Neutrophil (primary cell): ENCODE results near the gene FGGY.

Experiments
- H3K27ac ChIP-seq: fragments of 200-600 bp; sonication (generic); 2 replicates; pipeline ENCODE4 v1.5.1; 2016; ENCODE audit warnings: mild to moderate bottlenecking, moderate library complexity
- H3K27me3 ChIP-seq: fragments of 200-600 bp; sonication (generic); 2 replicates; pipeline ENCODE4 v1.6.0; 2016; ENCODE audit warnings: mild to moderate bottlenecking
- H3K36me3 ChIP-seq: fragments of 200-600 bp; sonication (generic); 2 replicates; pipeline ENCODE4 v1.5.1; 2017
- H3K4me1 ChIP-seq, 2 experiments: fragments of 200-600 bp in 1 of 2; sonication (generic) in 1 of 2; 1 replicate in 1 of 2; 2 replicates in 1 of 2; pipeline versions ENCODE4 v1.5.1 to v1.6.1; 2013 to 2016; ENCODE audit warnings: low read depth in 1 of 2, low read length in 1 of 2, mild to moderate bottlenecking in 1 of 2, moderate library complexity in 1 of 2; ENCODE audit not compliant: control insufficient read depth in 1 of 2, insufficient read depth in 1 of 2
- H3K4me3 ChIP-seq, 2 experiments: fragments of 200-600 bp in 1 of 2; sonication (generic) in 1 of 2; 1 replicate in 1 of 2; 2 replicates in 1 of 2; pipeline ENCODE4 v1.5.1; 2013 to 2016; ENCODE audit warnings: low read depth in 1 of 2, low read length in 1 of 2, mild to moderate bottlenecking in 1 of 2, moderate library complexity in 1 of 2
- H3K9me3 ChIP-seq: fragments of 200-600 bp; sonication (generic); 2 replicates; pipeline ENCODE4 v1.5.1; 2016
- TF ChIP-seq, protein P1 (sequence below): fragments of 200-600 bp; sonication (generic); IDR thresholded peaks from 2 replicates; pipeline ENCODE4 v1.5.1; 2016; ENCODE audit warnings: antibody characterized with exemption

The FGGY gene

DNA sequence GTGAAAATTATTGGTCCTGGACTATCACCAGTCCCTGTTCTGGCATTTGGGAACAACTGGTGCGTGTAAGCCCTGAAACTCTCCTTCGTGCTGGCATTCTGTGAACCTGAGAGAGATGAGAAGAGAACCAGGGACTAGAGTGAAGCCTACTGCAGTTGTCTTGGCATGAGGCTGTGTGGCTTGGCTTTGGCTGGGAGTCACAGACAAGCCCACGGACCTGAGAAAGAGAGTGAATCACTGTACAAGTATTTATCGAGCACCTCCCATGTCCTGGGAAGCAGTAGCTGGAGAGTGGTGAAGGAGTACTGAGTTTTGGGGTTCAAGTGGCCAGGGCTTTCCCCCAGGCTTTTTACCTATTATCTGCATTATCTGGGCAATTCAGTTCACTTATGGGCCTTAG, 63.3 kb downstream of the FGGY start:
- TF ChIP-seq, protein P1, sequence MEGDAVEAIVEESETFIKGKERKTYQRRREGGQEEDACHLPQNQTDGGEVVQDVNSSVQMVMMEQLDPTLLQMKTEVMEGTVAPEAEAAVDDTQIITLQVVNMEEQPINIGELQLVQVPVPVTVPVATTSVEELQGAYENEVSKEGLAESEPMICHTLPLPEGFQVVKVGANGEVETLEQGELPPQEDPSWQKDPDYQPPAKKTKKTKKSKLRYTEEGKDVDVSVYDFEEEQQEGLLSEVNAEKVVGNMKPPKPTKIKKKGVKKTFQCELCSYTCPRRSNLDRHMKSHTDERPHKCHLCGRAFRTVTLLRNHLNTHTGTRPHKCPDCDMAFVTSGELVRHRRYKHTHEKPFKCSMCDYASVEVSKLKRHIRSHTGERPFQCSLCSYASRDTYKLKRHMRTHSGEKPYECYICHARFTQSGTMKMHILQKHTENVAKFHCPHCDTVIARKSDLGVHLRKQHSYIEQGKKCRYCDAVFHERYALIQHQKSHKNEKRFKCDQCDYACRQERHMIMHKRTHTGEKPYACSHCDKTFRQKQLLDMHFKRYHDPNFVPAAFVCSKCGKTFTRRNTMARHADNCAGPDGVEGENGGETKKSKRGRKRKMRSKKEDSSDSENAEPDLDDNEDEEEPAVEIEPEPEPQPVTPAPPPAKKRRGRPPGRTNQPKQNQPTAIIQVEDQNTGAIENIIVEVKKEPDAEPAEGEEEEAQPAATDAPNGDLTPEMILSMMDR: no peak

DNA sequence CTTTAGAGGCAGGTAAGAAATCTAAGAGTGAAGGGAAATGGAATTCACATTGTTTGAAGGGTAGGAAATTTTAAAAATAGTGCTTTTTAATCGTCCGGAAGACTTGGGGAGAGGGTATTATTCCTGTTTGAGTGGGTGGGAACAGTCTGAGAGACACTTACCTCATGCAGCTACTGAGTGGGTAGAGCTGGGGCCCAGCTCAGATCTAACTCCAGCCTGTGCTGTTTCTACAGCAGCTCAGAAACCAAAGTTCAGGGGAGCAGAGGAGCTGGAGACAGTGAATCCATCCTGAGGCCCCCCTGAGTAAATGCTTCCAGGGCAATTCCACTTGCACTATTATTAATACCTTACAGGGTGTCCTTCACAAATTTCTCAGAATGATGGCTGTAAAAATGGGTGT, 63.8 kb downstream of the FGGY start:
- Histone ChIP-seq H3K27ac (no peak overlapping the region), H3K4me3 (no peak overlapping the region)
- TF ChIP-seq, protein P1: no peak

More for the DNA sequence above, 63.3 kb downstream of the FGGY start:
- Histone ChIP-seq H3K27me3 (no peaks in the 10 kb centered on the region), H3K9me3 (no peaks in the 10 kb centered on the region), H3K4me1 (no peaks in the 10 kb centered on the region), H3K4me3 (no peak overlapping the region), H3K27ac (no peak overlapping the region), H3K36me3 (no peaks in the 10 kb centered on the region)

DNA sequence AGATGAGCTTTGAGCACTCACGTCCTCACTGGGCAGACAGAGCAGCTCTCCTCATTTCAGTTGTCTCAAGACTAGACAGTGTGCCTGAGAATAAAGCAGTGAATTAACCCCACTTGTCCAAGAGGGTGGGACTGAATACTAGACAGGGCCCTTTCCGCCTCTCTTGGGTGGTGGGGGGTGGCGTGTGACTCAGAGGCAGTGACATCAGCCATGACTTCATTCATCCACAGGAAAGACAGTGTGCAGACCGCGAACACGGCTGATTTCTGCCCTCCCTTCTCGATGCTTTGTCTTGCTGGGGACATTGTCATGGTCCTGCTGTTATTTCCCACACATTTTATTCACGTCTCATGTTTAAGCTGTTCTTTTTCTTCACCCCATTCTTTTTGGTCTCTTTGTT, 64.9 kb downstream of the FGGY start:
- H3K27ac ChIP-seq: no peak overlapping the region
- TF ChIP-seq, protein P1: no peak
- H3K4me1 ChIP-seq: no peaks in the 10 kb centered on the region

More for the DNA sequence above, 63.8 kb downstream of the FGGY start:
- H3K9me3 ChIP-seq: no peaks in the 10 kb centered on the region
- no peaks in the 10 kb centered on the region for H3K36me3 ChIP-seq
- H3K4me1 ChIP-seq: no peaks in the 10 kb centered on the region
- no peaks in the 10 kb centered on the region for H3K27me3 ChIP-seq

DNA sequence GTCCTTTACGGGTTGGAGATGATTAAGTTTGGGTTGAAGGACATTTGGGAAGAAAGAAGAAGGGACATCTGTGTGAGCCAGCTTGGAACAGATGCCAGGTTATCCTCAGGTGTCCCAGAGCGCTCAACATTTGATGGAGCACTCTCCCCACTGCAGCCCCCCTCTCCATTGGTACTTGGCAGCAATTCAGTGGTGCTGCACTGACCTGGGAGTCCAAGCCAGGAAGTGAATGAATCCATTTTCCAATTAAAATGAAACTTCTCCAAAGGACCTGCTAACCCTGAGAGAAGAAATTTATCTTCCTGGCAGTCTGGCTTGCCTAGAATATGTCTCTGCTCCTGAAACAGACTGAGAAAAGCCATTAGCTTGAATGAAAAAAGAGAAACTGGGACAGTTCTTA, 67.1 kb downstream of the FGGY start:
- Histone ChIP-seq H3K9me3 (no peaks in the 10 kb centered on the region), H3K27ac (no peak overlapping the region), H3K36me3 (no peaks in the 10 kb centered on the region), H3K4me3 (no peak overlapping the region), H3K27me3 (no peaks in the 10 kb centered on the region), H3K4me1 (peaks cover 9% of the 10 kb centered on the region in 2 experiments)
- TF ChIP-seq, protein P1: no peak

More for the DNA sequence above, 64.9 kb downstream of the FGGY start:
- H3K27me3 ChIP-seq: no peaks in the 10 kb centered on the region
- H3K36me3 ChIP-seq: no peaks in the 10 kb centered on the region
- H3K9me3 ChIP-seq: no peaks in the 10 kb centered on the region
- no peak overlapping the region for H3K4me3 ChIP-seq

DNA sequence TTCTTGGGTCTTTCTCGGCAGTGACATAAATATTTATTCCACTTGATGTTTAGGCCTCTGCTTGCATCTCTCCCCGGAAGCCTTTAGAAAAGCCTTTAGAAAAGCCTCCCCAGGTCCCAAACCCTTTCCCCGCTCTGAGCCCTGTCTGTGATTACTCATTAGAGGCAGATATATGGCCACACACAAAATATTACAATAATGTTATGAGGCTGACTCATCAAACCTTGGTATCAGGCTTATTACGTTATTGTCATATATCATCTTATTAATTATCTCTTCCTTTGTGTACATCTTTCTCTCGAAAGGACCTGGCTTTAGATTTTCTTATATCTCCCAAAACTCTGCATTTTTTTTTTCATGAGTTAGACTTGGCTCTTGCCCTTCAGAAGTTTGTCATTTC, 69.5 kb downstream of the FGGY start:
- no peaks in the 10 kb centered on the region for H3K36me3 ChIP-seq
- TF ChIP-seq, protein P1: no peak
- H3K4me1 ChIP-seq: peaks cover 9% of the 10 kb centered on the region in 2 experiments
- H3K9me3 ChIP-seq: no peaks in the 10 kb centered on the region
- H3K27me3 ChIP-seq: no peaks in the 10 kb centered on the region
- no peak overlapping the region for H3K27ac ChIP-seq
- H3K4me3 ChIP-seq: no peak overlapping the region
